SW480 (cell line): ENCODE measurements around the gene CACNA1I.

Experiments
- DNase-seq: peaks from one replicate; pipeline ENCODE4 v3.0.0-alpha.2; 2016; ENCODE audit warnings: low spot score

The CACNA1I gene

GRCh38 chr22:39568278-39568981 lies 2.1 kb upstream of the CACNA1I start:
- no peak for DNase-seq

DNA sequence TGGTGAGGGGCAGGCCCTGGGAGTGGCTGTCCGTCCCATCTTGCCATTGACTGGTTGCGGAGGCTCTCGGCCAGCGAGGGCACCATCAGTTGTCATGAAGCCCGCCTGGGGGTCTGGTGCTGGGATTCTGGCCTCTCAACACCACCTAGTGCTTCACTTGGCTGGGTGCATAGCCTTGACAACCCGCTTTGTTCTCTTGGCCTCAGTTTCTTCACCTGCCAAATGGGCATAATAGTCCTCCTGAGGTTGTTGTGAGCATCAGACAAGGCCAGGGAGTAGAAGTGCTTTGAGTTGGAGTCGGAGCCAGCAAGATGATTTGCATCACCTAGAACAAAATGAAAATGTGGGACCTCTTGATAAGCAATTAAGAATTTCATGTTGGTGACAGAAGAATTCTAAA lies 1.5 kb upstream of the CACNA1I start:
- DNase-seq = no peak

DNA sequence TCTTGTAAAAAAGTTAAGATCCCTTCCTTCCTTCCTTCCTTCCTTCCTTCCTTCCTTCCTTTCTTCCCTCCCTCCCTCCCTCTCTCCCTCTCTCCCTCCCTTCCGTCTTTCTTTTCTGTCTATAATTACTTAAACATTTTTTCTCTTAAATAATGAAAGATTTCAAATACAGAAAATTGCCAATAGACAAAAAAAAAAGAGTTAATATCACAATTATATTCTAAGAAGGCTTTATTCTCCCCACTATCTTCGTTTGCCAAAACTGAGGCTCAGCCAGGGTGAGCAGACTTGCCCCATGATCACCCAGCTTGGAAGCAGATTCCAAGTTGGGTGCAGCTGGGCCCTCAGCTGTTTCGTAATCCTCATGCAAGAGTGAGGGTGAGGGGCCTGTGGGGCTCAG lies 327 bp upstream of the CACNA1I start:
- DNase-seq = no peak

DNA sequence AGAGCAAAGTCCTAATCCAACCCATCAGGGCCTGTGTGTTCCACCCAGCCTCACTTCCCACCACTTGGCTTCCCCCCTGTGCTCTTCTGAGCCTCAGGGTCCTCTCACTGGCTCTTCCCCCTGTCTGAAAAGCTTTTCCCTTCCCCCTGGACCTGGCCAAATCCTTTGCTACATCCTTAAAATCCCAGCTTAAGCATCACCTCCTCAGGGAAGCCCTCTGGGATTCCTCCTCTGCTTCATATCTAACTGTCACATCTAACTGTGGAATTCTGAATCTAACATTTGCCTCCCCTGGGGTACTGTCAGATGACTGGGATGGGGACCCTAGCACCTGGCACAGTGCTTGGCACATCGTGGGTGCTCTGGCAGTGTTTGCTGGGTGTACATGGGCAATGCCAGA lies 985 bp downstream of the CACNA1I start:
- no peak for DNase-seq

DNA sequence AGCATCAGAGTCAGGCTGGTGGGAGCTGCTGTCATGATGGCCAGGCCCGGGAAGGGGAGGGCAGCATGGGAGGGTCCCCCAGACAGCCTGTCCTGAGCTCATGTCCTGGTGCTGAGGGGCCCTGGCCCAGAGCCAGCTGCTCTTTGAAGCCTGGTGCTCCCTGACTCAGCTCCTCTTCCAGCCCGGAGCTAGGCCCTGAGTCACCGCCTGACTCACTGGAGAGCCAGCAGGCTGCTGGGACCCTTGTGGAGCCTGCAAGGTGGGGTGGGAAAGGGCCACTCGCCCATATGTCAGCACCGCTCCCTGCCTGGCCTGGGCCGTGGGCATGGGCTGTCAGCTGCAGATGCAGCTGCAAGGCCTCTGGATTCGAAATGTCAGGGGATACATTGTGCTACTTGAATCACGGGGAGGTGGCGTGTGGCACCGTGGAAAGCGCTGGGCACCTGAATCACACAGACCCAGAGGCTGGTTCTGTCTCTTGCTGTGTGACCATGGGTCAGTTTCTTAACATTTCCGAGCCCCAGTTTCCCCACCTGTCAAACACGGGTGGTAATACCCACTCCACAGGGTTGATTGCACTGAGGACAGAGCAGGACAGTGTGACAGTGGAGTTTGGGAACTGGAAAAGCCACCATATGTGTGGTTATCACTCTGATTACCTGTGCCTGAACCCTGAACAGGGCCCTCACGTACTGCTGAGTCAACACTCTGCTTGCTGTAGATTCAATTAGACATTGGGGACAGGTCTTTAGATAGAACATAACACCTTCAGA lies 4.4 kb downstream of the CACNA1I start:
- peak; percentile 58 for DNase-seq

- DNase-seq = no peak
These were observed 4.9 kb downstream of the CACNA1I start for GRCh38 chr22:39575552-39575825.

- DNase-seq = no peak
These were observed 5.5 kb downstream of the CACNA1I start for GRCh38 chr22:39576027-39576426.

DNA sequence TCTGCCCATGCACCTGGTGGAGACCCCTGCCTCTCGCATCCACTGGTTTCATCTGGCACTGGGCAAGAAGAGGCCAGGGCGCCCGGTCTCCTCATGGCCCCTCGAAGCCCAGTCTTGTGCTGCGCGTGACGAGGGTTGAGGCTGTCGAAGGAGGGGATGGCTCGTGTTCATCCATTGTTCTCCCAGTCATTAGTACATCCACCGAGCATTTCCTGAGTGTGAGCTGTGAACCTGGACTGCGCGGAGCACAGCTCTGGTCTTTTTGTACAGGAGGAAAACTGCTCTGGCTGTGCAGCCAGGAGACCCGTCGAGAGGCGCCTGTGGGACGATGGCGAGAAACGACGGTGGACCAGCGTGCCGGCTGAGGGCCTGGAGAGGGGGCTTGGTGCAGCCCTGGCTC lies 6.8 kb downstream of the CACNA1I start:
- no peak for DNase-seq

- DNase-seq = no peak
These were observed 7.3 kb downstream of the CACNA1I start for GRCh38 chr22:39577900-39578299.

DNA sequence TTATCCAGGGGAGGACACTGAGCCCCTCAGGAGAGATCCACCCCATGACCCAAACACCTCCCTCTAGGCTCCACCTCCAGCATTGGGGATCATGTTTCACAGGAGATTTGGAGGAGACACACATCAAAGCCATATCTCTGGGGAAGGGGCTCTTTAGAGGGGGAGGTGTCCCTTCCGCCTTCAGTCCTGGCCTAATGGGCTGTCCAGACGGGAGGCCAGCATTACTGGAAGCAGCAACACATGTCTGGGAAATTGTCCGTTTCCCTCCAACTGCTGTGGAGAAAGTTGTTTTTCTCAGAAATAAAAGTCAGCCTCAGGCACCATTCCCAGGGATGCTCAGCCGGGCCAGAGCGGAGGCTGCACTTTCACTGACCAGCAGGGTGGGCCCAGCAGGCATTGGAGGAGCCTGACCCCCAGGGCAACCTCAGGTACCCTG lies 9.5 kb downstream of the CACNA1I start:
- DNase-seq = no peak

- no peak for DNase-seq
These were observed 10.2 kb downstream of the CACNA1I start for GRCh38 chr22:39580795-39581194.

DNA sequence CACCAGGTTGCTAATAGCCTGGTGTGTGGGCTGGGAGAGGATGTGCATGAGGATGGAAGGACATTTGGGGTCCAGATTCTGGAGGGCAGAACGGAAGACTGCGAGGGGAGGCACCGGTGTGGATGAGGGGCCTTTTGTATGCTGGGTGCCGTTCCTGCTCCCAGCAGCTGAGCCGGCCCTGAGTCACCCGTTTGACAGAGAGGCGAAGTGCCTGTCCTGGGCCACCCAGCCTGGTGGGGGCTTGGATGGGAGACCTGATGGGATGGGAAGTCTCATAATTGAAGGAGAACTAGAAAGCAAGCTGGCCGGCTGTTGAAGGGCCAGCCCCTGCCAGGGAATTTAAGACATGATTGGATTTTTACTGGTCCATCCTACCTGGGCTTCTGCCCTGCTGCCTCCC lies 10.8 kb downstream of the CACNA1I start:
- DNase-seq = no peak

DNA sequence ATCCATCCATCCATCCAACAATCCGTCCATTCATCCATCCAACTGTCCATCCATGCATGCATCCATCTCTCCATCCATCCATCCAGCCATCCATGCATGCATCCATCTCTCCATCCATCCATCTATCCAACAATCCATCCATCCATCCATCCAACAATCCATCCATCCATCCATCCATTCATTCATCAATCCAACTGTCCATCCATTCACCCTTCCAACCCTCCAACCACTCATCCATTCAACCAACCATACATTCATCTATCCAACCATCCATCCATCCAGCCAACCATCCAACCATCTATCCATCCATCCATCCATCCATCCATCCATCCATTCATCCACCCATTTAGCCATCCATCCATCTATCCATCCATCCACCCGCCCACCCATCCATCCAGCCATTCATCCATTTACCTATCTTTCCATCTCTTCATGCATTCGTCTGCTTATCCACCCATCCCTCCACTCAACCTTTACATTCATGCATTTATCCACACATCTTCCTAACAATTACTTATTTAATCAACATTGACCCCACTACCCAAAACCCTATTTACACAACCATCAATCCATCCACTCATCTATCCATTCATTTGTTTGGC lies 12.6 kb downstream of the CACNA1I start:
- DNase-seq = no peak

DNA sequence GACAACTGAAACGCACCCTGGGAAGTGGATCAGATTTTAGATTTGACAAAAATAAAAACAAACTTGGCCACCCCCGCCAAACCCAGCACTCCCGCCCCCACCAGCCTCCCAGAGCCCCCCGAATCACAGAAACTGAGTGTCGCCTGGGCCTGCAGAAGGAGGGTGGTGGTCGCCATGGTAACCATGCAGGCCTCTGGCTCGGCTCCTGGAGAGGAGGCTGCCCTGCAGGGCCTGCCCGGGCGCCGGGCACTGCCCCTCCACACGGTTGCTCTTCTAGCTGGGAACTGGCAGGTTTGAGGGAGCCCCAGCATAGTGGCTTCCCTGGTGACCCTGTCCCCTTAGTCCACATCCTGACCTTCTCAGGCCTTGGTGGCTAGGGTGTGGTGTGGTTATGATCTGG lies 19.3 kb downstream of the CACNA1I start:
- no peak for DNase-seq

DNA sequence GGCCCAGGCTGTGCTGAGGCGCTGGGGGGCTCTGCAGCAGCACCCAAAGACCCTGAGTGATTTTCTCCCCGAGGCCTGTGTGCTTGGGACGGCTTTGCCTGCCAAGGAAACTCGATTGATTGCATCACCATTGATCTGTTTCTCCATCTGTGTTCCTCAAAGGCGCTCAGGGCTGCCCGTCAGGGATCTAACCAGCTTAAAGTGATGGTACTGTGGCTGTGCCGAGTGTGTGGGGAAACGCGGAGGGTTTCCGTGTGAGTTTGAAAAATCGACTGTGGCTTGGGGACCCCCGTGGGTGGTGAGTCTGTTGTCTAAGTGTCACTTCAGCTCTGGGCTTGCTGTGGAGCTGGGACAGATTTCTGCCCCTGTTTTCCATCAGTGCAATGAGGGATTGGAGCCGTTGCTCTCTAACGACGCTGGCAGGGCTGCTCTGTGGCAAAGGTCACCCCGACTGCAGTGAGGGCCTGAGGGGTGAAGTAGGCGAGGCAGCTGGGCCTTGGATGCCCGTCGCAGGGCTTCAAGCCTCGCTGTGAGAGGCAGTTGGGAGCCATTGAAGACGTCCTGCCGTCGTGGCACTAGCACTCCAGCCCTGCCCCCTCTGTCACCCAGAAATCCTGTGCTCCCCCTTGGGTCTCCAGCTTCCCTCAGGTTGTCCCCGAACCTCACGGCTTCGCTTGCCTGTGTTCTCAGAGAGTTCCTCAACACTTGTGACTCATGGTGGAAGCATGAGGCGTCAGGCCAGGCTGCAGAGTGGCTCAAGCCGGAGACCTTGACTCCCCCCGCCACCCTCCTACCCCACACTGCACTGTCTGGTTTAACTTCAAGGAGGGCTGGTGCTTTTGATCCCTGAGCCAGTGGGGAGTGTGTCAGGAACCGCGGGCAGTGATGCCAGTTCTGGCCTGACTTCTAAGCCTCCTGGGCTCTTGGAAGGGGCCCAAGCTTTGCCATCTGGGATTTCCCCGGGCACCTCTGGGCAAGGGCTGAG lies 21.8 kb downstream of the CACNA1I start:
- DNase-seq = peak; percentile 73

DNA sequence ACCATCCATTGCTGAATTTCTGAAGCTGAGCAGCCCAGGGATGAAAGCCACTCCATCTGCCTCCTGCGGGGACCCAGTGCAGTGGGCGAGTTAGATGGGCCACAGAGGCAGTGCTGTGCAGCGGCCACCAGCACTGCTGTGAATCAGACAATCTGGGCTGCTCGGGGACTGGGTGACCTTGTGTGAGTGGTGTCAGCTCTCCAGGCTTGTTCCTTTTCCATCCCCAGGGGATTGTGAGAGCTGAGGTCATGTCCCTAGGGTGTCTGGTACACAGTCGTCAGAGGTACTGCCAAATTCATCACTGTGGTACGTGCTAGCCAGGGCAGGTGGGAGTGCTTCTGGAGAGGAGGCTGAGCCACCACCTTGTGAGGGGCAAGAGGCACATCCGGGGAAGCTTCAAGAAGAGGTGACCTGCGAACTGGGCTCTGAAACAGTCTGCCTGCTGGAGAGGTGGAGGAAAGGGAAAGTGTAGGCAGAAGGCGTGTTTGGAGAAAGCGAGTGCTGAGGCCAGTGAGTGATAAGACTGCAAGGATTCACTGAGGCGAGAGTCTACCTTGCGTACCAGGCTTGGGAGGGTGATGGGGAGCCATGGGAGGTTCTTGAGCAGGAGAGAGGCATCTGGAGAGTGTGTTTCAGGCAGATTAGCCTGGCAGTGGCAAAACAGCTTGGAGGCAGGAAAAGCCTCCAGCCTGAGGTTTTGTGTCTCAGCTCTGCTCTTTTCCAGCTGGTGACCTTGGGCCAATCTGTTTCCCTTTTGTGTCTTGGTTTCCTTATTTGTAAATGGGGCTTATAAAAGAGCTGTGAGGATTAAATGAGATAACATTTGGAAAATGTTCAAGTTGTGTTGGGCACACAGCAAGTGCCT lies 22.7 kb downstream of the CACNA1I start:
- DNase-seq = no peak

GRCh38 chr22:39593931-39594285 lies 23.4 kb downstream of the CACNA1I start:
- DNase-seq = no peak

GRCh38 chr22:39594411-39594810 lies 23.9 kb downstream of the CACNA1I start:
- no peak for DNase-seq

- DNase-seq = no peak
These were observed 25.1 kb downstream of the CACNA1I start for GRCh38 chr22:39595622-39596172.

- DNase-seq = no peak
These were observed 26.0 kb downstream of the CACNA1I start for GRCh38 chr22:39596601-39597000.

GRCh38 chr22:39597236-39597869 lies 26.8 kb downstream of the CACNA1I start:
- DNase-seq = no peak
